ENCODE data around the gene CLDN22. TPM values are rescaled to one million over a fixed set of nuclear protein-coding genes. Genes with fewer than 3 reads are reported as not detected.

CLDN22 gene
- polyA plus RNA-seq, 1 of the 3 experiments (the other 2 are of a cell fraction): 0.05 TPM

- no peak overlapping the region for H3K4me3 ChIP-seq (ENCODE audit: low read depth in 2 of 2, low read length in 1 of 2)
- H3K79me2 ChIP-seq (ENCODE audit: insufficient read depth): no peaks in the 10 kb centered on the region
- H3K9me2 ChIP-seq: no peaks in the 10 kb centered on the region
- no peak for TF ChIP-seq MAX (IDR thresholded peaks at IDR 0.05; ENCODE audit: low read depth)
- no peak for TF ChIP-seq REST (IDR thresholded peaks at IDR 0.05; ENCODE audit: low read depth, low read length)
- TF ChIP-seq YY1 (IDR thresholded peaks at IDR 0.05; ENCODE audit: low read depth): no peak
- TF ChIP-seq NRF1 (IDR thresholded peaks at IDR 0.05; ENCODE audit: low read depth, low read length): no peak
- TF ChIP-seq, protein P1, sequence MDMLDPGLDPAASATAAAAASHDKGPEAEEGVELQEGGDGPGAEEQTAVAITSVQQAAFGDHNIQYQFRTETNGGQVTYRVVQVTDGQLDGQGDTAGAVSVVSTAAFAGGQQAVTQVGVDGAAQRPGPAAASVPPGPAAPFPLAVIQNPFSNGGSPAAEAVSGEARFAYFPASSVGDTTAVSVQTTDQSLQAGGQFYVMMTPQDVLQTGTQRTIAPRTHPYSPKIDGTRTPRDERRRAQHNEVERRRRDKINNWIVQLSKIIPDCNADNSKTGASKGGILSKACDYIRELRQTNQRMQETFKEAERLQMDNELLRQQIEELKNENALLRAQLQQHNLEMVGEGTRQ (IDR thresholded peaks at IDR 0.05; ENCODE audit: borderline replicate concordance, low read depth, low read length): no peak
- TF ChIP-seq ELF1 (IDR thresholded peaks at IDR 0.05): no peak
- TF ChIP-seq EZH2phosphoT487 (IDR thresholded peaks at IDR 0.05; ENCODE audit: borderline replicate concordance, low read depth): no peak
- no peak for TF ChIP-seq GABPA (IDR thresholded peaks at IDR 0.05; ENCODE audit: low read depth)
- TF ChIP-seq MEF2A (IDR thresholded peaks at IDR 0.05; ENCODE audit: borderline replicate concordance, low read depth): no peak
- no peak for TF ChIP-seq FOSL2 (IDR thresholded peaks at IDR 0.05; ENCODE audit: borderline replicate concordance, low read depth)
- no peak for TF ChIP-seq FOXM1 (IDR thresholded peaks at IDR 0.05; ENCODE audit: low read depth)
- no peak for TF ChIP-seq GATA2 (CRISPR knock-in tag; IDR thresholded peaks at IDR 0.05)
- TF ChIP-seq POLR2AphosphoS5 (IDR thresholded peaks at IDR 0.05; ENCODE audit: low read depth, low read length): no peak
- TF ChIP-seq, protein P2, sequence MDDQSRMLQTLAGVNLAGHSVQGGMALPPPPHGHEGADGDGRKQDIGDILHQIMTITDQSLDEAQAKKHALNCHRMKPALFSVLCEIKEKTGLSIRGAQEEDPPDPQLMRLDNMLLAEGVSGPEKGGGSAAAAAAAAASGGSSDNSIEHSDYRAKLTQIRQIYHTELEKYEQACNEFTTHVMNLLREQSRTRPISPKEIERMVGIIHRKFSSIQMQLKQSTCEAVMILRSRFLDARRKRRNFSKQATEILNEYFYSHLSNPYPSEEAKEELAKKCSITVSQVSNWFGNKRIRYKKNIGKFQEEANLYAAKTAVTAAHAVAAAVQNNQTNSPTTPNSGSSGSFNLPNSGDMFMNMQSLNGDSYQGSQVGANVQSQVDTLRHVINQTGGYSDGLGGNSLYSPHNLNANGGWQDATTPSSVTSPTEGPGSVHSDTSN (IDR thresholded peaks at IDR 0.05): no peak
- TF ChIP-seq RXRA (IDR thresholded peaks at IDR 0.05; ENCODE audit: borderline replicate concordance, low read depth): no peak
- no peak for TF ChIP-seq SMC3 (IDR thresholded peaks at IDR 0.05; ENCODE audit: low read depth, low read length)
- no peaks in the 10 kb centered on the region for H3F3A ChIP-seq (replicated peaks; ENCODE audit: insufficient read depth)
- DNase-seq: no peak
- H3K9me3 ChIP-seq: no peaks in the 10 kb centered on the region
- H3K4me2 ChIP-seq: no peak overlapping the region
- no peaks in the 10 kb centered on the region for H4K20me1 ChIP-seq (ENCODE audit: insufficient read depth)
- POLR2A ChIA-PET: no interaction called here
- H3K9ac ChIP-seq: no peak overlapping the region
- WGBS (ENCODE audit: low lambda C conversion rate): 78% methylated on average over 3 of the region's 3 CpGs
- no peaks in the 10 kb centered on the region for H3K27me3 ChIP-seq (ENCODE audit: insufficient read depth)
- no peaks in the 10 kb centered on the region; a peak in 1 of 4 replicates for H3K4me1 ChIP-seq (ENCODE audit: control insufficient read depth in 1 of 2, insufficient read depth in 2 of 2, low read depth in 1 of 2, low read length in 1 of 2)
- H3K27ac ChIP-seq (ENCODE audit: low read depth in 2 of 2, low read length in 1 of 2): no peak overlapping the region
- CTCF ChIA-PET: interaction anchor here (1.6 kb wide), 1 partner anchor 233 kb away, joined by 3 read pairs; no protein-coding TSS in a partner anchor
- H3K36me3 ChIP-seq (replicated peaks in 1 of 2; ENCODE audit: control insufficient read depth in 1 of 2, insufficient read depth in 2 of 2, low read length in 1 of 2): peaks cover 3 to 37% of the 10 kb centered on the region in 2 experiments
- H2AFZ ChIP-seq (ENCODE audit: low read depth): no peak overlapping the region
These were observed 13.3 kb downstream of the CLDN22 start for GRCh38 chr4:183306811-183307210.
